HG02981 (cell line): ENCODE results near the gene ASPRV1.

Source experiments
- ATAC-seq: cut with Tn5 transposase; IDR thresholded peaks from one replicate; pipeline ENCODE4 v1.9.1; 2021; ENCODE audit warnings: mild to moderate bottlenecking, moderate library complexity; ENCODE audit not compliant: unreplicated experiment

The ASPRV1 gene

DNA sequence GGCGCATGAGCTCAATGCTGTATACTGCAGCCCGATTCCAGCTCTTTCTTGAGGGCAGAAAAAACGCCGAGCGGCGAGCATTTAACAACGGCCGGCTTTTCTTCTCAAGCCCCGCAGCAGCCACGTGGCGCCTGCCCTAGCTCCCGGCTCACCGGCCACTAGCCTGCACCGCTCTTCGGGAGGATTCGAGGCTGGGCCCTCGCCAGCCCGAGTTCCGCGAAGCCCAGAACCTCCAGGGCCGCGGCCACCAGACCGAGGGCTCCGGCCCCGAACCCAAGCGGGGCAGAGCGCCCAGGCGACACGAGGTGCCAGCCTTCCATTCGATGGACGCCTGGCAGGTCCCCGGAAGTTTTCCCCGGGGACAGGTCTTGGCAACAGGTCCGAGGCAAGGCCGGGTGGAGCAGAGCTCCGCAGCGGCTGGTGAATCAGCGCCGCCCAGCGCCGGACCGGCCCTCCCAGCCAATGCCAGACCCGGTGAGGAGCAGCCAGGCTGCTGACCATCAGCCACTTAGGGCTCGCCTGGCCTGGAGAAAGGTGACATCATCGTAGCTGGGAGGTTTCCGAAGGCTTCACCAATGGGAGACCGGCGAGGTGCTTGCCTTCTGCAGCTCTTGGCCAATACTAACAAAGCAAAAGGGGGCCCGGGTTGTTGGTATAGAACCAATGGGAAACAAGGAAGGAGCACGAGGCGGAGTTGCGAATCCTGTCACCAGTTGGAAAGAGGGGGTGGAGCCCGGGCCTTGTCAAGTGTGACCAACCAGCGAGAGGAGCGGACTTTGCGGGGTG is 47.1 kb downstream of the ASPRV1 start:
- peak; percentile 88 for ATAC-seq

DNA sequence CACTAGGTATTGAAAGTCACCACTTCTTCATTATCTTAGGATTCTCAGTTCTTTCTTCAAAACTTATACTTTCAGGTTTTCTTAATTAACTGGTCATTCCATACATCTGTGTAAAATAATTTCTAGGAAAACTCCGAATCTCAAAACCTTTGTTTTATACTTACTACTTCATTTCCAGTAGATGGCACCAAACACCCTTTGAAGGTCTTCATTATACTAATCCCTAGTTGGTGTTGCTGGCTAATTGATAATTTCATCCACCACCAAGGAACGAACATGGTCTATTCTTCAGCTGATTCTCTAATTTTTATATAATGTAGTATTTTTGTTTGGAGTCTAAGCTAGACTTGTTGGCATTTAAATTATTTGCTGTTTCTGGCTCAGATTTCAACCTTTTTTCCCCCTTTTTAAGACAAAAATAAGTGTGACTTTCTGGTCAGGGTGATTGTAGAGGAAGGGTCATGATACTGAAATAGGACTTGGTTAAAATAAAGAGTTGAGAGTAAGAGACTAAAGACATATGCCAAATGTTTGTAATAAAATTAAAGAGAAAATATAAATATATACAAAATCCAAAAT is 49.4 kb downstream of the ASPRV1 start:
- no peak for ATAC-seq
